Brain pericyte (primary cell): Measurements from ENCODE around the gene VAV2.

Experiments
- DNase-seq: peaks from one replicate; pipeline ENCODE4 v3.0.0-alpha.2; 2012; ENCODE audit warnings: low read depth, low spot score

The VAV2 gene

DNA sequence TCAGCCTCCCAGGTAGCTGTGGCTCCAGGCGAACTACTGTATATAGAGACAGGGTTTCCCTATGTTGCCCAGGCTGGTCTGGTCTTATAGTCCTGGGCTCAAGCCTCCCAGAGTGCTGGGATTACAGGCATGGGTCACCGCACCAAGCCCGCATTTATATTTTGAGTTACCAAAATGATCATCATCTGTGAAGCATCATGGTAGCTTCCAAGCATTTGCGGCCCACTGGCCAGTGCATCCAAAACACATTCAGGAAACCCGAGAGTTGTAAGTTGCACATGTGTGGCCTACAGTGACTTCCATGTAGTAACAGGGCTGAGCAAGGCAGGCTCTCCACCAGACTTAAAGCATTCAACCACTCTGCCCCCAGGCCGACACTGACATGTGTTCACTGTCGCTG, 35.4 kb upstream of the VAV2 start:
- no peak for DNase-seq

DNA sequence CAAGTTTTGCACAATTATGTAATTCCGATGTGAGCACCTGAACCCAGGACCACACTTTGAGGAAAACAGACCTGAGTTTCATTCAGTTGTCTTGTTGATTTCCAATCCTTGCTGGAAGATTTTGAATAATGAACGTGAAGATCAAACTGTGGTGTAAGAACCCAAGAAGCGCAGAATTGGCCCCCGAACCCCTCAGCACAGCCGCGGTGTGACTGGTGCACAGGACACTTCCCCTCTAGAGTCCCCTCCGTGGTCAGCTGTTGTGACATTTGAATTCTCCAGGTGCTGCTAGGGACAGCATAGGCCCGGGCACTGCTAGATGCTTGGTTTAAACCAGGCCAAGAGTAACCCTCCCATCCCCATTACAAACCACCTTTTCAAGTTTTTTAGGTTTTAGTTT, 34.9 kb upstream of the VAV2 start:
- no peak for DNase-seq

DNA sequence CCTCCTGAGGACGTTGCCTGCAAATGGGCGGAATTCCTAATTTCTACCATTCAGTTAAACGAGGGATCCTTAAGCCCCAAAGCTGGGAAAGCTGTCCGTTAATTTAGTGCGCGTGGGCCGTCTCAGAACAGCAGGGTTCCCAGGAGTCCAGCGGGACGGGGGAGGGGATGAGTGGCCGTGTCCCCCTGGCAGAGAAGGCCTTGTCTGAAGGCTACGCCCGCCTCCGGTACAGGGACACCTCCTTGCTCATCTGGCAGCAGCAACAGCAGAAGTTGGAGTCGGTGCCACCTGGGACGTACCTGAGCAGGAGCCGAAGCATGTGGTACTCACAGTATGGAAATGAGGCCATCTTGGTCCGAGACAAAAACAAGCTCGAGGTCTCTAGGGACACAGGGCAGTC, 34.5 kb upstream of the VAV2 start:
- DNase-seq: no peak

GRCh38 chr9:134025606-134026541, 33.8 kb upstream of the VAV2 start:
- no peak for DNase-seq

GRCh38 chr9:134024828-134025605, 32.9 kb upstream of the VAV2 start, which contains the start of gene BRD3OS:
Gene BRD3OS, plus strand, starts transcription at chr9:134025481. Its CDS starts 1,267 bp downstream, at chr9:134026748.
- peak; percentile 99 for DNase-seq

GRCh38 chr9:134024214-134024792, 32.2 kb upstream of the VAV2 start:
- DNase-seq: no peak

DNA sequence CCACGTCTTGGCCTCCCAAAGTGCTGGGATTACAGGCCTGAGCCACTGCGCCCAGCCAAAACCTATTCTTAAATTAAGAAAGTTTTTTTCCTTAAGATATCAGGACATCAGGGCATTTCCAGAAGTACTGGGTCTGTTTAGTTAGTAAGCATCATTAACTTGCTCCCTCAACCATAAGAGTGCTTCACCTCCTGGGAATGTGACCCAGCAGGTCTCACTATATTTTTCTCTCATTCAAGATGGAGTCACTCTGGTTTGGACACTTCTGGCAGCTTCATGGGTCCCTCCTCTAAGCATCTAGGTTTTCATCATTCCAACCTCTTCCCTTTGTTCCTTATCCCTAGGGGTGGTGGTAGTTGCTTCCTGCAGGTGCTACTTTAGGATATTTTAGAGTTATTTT, 22.8 kb upstream of the VAV2 start:
- DNase-seq: no peak

GRCh38 chr9:134011401-134011800, 19.3 kb upstream of the VAV2 start:
- no peak for DNase-seq

GRCh38 chr9:134010310-134011173, 18.4 kb upstream of the VAV2 start:
- no peak for DNase-seq

- DNase-seq: no peak
Observed at GRCh38 chr9:134007571-134007970, 15.4 kb upstream of the VAV2 start.

GRCh38 chr9:134007150-134007549, 15.0 kb upstream of the VAV2 start:
- DNase-seq: no peak

- DNase-seq: no peak
Observed at GRCh38 chr9:134005381-134005780, 13.3 kb upstream of the VAV2 start.

GRCh38 chr9:134004881-134005280, 12.8 kb upstream of the VAV2 start:
- DNase-seq: no peak

- DNase-seq: no peak
Observed at GRCh38 chr9:134004131-134004873, 12.2 kb upstream of the VAV2 start.

- DNase-seq: no peak
Observed at GRCh38 chr9:134003237-134003636, 11.1 kb upstream of the VAV2 start.

- no peak for DNase-seq
Observed at GRCh38 chr9:134002796-134003195, 10.7 kb upstream of the VAV2 start.

- DNase-seq: no peak
Observed at GRCh38 chr9:133999851-134000265, 7.7 kb upstream of the VAV2 start.

DNA sequence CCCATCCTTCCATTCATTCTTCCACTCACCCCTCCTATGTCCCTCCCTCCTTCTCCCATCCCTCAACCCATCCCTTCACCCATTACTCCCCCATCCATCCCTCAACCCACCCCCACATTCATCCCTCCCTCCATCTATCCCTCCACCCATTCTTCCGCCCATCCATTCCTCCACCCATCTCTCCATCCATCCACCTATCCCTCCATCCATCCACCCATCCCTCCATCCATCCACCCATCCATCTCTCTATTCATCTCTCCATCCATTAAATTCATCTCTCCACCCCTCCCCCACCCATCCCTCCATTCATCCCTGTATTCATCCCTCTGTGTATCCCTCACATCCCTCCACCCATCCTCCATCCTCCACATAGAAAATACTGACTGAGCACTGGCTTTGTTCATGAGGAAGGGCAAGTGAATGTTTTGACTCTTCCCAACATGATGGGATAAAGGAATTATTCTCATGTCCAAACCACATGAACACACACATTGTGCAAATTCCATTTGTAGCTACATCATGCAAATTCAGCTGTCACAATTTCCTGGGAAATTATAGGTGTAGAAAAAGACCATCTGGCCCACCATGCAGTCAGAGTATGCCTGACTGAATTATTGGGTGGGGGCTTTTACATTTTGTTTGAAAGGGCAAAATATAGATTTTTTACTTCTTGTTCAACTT, 6.9 kb upstream of the VAV2 start:
- DNase-seq: no peak

GRCh38 chr9:133997584-133997983, 5.5 kb upstream of the VAV2 start:
- DNase-seq: no peak
